ENCODE results near the gene HIRA.

HIRA gene

GRCh38 chr22:19359554-19360299 lies 71.8 kb downstream of the HIRA start:
- no peak for DNase-seq (ENCODE audit: low read depth, low spot score)
- H3K27ac ChIP-seq = no peak overlapping the region

- H3K27ac ChIP-seq = no peak overlapping the region
- DNase-seq (ENCODE audit: low read depth, low spot score) = no peak
Observed at GRCh38 chr22:19358703-19359553, 72.6 kb downstream of the HIRA start.

DNA sequence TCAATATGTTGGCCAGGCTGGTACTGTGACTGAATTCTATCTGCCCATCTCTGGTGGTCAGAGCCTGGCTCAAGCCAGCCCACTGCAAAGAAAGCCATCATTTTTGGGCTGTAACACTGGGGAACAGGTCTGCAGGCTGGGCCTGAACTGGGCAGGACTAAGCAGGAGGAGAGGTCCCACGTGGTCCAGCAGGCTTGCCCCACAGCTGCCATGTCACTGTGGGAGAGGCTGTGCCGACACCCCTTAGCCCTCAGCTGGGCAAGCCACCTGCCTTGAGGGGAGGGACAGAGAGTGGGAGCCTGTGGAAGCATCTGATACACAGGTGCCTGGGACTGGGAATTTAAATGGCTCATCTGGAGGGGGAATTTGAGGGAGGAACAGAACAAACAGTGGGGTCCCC lies 73.3 kb downstream of the HIRA start:
- no peak for DNase-seq (ENCODE audit: low read depth, low spot score)
- H3K27ac ChIP-seq = no peak overlapping the region

DNA sequence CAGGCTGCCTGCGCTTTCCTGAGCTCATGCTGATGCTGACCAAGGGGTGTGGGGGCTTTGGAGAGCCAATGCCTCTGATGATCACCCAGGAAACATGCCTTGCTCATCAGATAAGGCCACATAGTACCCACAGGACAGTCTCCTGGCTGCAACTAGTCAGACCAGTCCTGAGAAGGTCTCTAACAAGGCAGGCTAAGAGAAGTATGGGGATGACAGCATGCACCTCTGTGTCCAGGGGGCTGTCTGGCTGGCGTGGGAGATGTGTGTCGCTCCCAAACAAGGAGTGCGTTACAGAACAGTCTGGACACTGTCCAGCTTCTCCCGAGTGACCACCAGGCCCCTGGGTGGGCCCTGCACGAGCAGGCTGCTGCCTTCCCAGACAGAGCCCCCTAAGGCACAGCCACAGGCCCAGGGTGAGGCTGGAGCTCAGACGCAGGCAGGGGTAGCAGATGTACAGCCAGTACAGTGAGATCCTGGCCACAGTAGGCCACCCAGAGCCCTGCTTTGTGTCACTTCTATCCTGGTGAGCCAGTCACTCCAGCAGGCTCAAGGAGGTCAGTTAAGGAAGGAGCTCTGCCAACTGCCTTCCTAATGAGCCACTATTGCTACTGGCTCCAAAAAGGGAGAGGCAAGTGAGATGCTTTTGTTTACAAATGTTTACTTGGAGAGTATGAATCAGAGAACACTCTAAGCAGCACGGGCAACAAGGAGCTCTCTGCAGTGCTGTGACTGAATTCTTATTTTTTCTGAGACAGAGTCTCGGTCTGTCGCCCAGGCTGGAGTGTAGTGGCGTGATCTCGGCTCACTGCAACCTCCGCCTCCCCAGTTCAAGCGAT lies 74.0 kb downstream of the HIRA start:
- H3K27ac ChIP-seq = no peak overlapping the region

DNA sequence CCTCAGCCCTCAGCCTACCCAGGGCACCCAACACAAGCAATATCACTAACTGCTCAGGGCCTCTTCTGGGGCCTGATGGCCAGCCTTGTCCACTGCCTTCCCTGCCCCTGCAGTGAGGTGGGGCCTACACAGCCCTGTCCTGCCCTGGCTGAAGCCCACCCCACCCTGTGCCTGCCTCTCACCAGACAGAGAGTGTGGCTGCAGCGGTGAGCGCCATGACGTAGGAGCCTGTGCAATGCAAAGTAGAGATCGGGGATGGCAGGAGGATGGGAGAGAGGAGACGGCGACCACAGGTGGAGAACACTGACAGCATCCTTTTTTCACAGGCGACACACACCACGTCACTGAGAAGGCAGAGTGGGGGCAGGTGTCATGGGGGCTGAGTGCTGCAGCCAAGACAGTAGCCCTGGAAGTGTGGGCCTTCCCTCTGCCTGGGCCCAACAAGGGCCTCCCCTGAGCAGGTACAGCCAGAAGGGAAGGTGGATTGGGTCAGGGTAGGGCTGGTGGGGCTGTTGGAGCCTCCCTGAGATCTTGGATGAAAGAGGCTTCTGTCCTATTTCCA lies 74.7 kb downstream of the HIRA start:
- no peak for DNase-seq (ENCODE audit: low read depth, low spot score)
- H3K27ac ChIP-seq = no peak overlapping the region

More for the DNA sequence above, 74.0 kb downstream of the HIRA start:
- DNase-seq (ENCODE audit: low read depth, low spot score) = no peak

- no peak for DNase-seq (ENCODE audit: low read depth, low spot score)
- no peak overlapping the region for H3K27ac ChIP-seq
Observed at GRCh38 chr22:19355413-19356157, 75.9 kb downstream of the HIRA start.

DNA sequence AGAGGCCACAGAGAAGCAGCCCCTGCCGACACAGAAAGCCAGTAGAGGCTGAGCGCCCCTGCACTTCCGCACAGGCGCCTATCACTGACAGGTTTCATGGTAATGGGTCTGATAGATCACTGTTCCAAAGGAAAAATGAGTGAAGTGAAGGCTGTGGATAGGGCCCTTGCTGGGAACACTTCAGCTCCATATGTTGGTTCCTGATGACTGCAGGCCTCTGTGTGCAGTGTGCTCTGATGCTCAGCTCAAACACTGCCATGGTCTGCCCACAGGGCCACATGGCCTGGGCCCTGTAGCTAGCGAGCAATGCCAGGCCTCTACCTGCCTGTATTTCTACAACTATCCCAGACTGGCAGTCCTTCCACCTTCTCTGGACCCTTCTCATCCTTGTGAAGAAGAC lies 77.3 kb downstream of the HIRA start:
- H3K27ac ChIP-seq = no peak overlapping the region
- DNase-seq (ENCODE audit: low read depth, low spot score) = no peak

GRCh38 chr22:19353363-19354131 lies 78.0 kb downstream of the HIRA start:
- no peak for DNase-seq (ENCODE audit: low read depth, low spot score)
- no peak overlapping the region for H3K27ac ChIP-seq

- no peak overlapping the region for H3K27ac ChIP-seq
- no peak for DNase-seq (ENCODE audit: low read depth, low spot score)
Observed at GRCh38 chr22:19352766-19353165, 78.8 kb downstream of the HIRA start.

- no peak for DNase-seq (ENCODE audit: low read depth, low spot score)
- H3K27ac ChIP-seq = no peak overlapping the region
Observed at GRCh38 chr22:19352217-19352616, 79.3 kb downstream of the HIRA start.

- DNase-seq (ENCODE audit: low read depth, low spot score) = no peak
- no peak overlapping the region for H3K27ac ChIP-seq
Observed at GRCh38 chr22:19351604-19352003, 79.9 kb downstream of the HIRA start.

DNA sequence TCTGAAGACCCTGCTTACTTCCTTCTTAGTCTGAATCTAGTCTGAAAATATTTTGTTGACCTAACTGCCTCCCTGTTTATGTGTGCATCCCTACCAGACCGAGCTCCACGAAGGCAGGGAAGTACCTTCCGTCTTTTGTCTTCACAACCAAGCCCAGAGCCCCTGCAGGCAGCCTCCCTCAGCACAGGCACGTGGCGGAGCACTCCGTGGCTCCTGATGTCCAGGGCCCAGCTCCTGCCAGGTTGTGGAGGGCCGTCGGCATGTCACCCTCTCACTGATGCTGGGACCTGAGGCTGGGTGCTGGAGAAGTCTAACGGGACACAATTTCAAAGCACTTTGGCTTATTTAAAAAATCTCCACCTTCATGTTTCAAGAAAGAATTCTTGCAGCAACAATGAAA lies 80.6 kb downstream of the HIRA start:
- H3K27ac ChIP-seq = no peak overlapping the region
- DNase-seq (ENCODE audit: low read depth, low spot score) = no peak

DNA sequence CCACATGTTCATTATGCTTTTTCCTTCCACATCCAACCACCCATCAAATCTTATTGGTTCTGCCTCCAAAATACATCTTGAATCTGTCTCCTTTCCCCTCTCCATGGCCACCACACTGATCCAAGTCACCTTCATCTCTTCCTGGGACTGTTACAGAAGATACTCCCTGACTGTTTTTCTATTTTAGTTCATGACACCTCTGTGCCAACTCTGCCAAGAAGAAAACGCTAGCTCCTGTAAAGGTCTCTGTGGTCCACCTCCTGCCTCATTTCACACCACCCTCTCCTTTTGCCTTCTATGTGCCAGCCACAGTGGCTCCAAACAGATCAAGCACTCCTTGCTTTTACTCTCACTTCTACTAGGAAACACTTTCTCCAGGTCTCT lies 81.1 kb downstream of the HIRA start:
- no peak for DNase-seq (ENCODE audit: low read depth, low spot score)

GRCh38 chr22:19349778-19350475 lies 81.6 kb downstream of the HIRA start:
- no peak for DNase-seq (ENCODE audit: low read depth, low spot score)
- H3K27ac ChIP-seq = no peak overlapping the region

More for the DNA sequence above, 81.1 kb downstream of the HIRA start:
- H3K27ac ChIP-seq = no peak overlapping the region

GRCh38 chr22:19346677-19347265 lies 84.8 kb downstream of the HIRA start:
- DNase-seq (ENCODE audit: low read depth, low spot score) = no peak
- H3K27ac ChIP-seq = no peak overlapping the region

DNA sequence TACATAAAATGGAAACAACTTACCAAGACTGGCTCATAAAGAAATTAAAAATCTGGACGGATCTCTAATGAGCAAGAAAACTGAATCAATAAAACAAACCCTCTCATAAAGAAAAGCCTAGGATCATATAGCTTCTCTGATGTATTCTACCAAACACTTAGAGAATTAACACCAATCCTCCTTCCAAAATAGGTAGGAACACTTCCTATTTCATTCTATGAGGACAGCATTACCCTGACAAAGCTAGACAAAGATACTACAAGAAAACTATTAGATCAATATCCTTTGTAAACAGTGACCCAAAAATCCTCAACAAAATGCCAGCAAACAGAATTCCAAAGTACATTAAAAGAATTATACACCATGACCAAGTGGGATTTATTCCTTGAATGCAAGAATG lies 87.1 kb downstream of the HIRA start:
- H3K27ac ChIP-seq = no peak overlapping the region
- no peak for DNase-seq (ENCODE audit: low read depth, low spot score)

GRCh38 chr22:19343470-19343869 lies 88.1 kb downstream of the HIRA start:
- no peak for DNase-seq (ENCODE audit: low read depth, low spot score)
- no peak overlapping the region for H3K27ac ChIP-seq

DNA sequence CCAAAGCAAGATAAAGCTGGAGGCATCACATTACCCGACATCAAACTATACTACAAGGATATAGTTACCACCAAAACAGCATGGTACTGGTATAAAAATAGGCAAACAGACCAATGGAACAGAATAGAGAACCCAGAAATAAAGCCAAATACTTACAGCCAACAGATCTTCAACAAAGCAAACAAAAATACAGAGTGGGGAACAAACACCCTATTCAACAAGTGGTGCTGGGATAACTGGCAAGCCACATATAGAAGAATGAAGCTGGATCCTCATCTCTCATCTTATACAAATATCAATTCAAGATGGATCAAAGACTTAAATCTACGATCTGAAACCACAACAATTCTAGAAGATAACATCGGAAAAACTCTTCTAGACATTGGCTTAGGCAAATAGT lies 90.0 kb downstream of the HIRA start:
- DNase-seq (ENCODE audit: low read depth, low spot score) = no peak
- H3K27ac ChIP-seq = no peak overlapping the region
